Thyroid gland (tissue), 4 donors: ENCODE data around the gene GMPR. TPM values are rescaled to one million over a fixed set of nuclear protein-coding genes. Genes with fewer than 3 reads are reported as not detected.

ENCODE experiments used
- DNase-seq, 2 donors: peaks; one replicate each; pipeline ENCODE4 v3.0.0-alpha.2; 2019
- H3K27ac ChIP-seq, 3 donors: fragments of 200-600 bp; sonication (generic); 1 replicate in 2 of 3; 2 replicates in 1 of 3; pipeline ENCODE4 v1.5.1; 2016 to 2019; ENCODE audit warnings: mild to moderate bottlenecking in 1 of 3, moderate library complexity in 1 of 3
- H3K27me3 ChIP-seq: fragments of 200-600 bp; sonication (generic); one replicate; pipeline ENCODE4 v1.5.1; 2019
- H3K36me3 ChIP-seq, 2 donors: fragments of 200-600 bp; sonication (generic); one replicate each; pipeline ENCODE4 v1.5.1; 2016 to 2019
- H3K4me1 ChIP-seq, 2 donors: fragments of 200-600 bp; sonication (generic); one replicate each; pipeline ENCODE4 v1.5.1; 2017 to 2019
- H3K4me3 ChIP-seq, 3 donors: fragments of 200-600 bp; sonication (generic); replicated peaks in 1 of 3; 1 replicate in 2 of 3; 2 replicates in 1 of 3; pipeline ENCODE4 v1.5.1; 2016; ENCODE audit warnings: mild to moderate bottlenecking in 1 of 3
- H3K9me3 ChIP-seq: fragments of 200-600 bp; sonication (generic); one replicate; pipeline ENCODE4 v1.5.1; 2017
- CTCF ChIP-seq, 6 experiments: fragments of 200-600 bp in 3 of 6; fragments of 450-650 bp in 3 of 6; sonication (generic) in 3 of 6; IDR thresholded peaks; one replicate each; pipeline ENCODE4 v1.5.1; 2016 to 2019; ENCODE audit warnings: antibody characterized with exemption in 6 of 6, mild to moderate bottlenecking in 2 of 6, inconsistent platforms in 1 of 6, moderate library complexity in 1 of 6
- POLR2A ChIP-seq, 2 donors: fragments of 450-650 bp; IDR thresholded peaks; one replicate each; pipeline ENCODE4 v1.6.1; 2017; ENCODE audit warnings: antibody characterized with exemption in 2 of 2, mild to moderate bottlenecking in 2 of 2, moderate library complexity in 1 of 2
- whole genome bisulfite sequencing, 2 donors: methylation state at CpG; one replicate each; pipeline ENCODE4 v1.1.5; 2017; 5-methylcytosine and 5-hydroxymethylcytosine counted together
- intact Hi-C: fragments of 100-400 bp; cut with DNase I; formaldehyde crosslinking; loops from one replicate; pipeline ENCODE4 v1.15.1; 2023
- total RNA-seq, 4 donors: library from RNA; depleted of rRNA; stranded (reverse); fragments of >200 nt; gene quantifications; one replicate each; pipeline ENCODE4 v1.2.3, GENCODE V29; 2016

GMPR gene
- total RNA-seq, 4 donors from 2014 or later: 2.8 to 10.8 (median 3.3) TPM

DNA sequence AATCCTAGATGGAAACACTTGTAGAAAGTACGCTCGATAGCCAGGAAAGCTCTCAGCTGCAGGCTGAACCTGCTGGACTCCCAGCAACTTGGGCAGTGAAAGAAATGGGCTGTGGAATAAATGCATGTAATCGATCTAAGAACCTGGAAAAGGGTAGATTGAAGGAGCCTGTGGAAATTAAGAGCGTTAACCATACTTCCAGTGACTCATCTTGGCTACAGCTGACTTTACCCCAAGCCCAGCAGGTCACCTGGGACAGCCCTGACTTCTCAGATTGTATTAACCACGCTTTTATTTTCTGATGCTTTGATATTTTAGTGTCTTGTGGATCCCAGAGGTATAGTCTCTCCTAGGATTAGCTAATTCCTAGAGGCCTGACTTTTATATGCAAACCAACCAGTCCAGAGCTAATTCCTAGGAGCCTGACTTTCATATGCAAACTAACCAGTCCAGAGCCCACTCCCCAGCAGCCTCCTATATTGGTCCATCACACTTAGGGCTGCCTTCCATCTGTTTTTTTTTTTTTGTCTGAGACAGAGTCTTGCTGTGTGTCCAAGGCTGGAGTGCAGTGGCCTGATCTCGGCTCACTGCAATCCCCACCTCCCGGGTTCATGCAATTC is 86.3 kb downstream of the GMPR start:
- Histone ChIP-seq H3K27ac (no peak overlapping the region), H3K4me1 (peaks cover 10 to 17% of the 10 kb centered on the region in 2 donors), H3K4me3 (no peak overlapping the region), H3K36me3 (peaks cover 15 to 19% of the 10 kb centered on the region in 2 donors), H3K9me3 (no peaks in the 10 kb centered on the region), H3K27me3 (no peaks in the 10 kb centered on the region)
- WGBS, 2 donors: 90 to 95% methylated on average over 7 of the region's 7 CpGs
- intact Hi-C loops: loop anchor here (5.0 kb wide), 1 partner anchor 88 kb away; no protein-coding TSS in a partner anchor
- no peak for DNase-seq
- TF ChIP-seq CTCF (IDR thresholded peaks at IDR 0.05): no peak
- no peak for TF ChIP-seq POLR2A (IDR thresholded peaks at IDR 0.05)

DNA sequence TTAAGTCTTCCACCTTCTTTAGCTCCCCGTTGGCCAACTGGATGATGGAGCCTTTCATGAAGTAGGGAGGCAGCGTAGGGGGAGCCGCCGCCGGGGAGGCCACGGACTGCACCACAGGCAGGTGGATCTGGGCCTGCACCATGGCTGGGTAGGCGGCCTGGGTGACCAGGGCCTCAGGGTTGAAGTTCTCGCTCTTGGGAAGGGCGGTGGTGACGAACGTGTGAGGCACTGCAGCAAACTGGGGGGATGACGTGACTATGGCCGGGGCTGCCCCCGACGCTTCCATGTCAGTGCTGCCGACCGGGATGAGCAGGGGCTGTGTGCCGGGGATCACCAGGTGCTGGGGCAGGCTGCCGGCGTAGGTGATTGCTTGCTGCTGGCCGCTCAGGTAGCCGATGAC is 88.1 kb downstream of the GMPR start:
- H3K4me1 ChIP-seq: peaks cover 1 to 7% of the 10 kb centered on the region in 2 donors
- intact Hi-C loops: loop anchor here (5.0 kb wide), 1 partner anchor 86 kb away; no protein-coding TSS in a partner anchor
- H3K27ac ChIP-seq: no peak overlapping the region
- DNase-seq: no peak
- 97 to 99% methylated on average over 22 of the region's 22 CpGs for WGBS, 2 donors
- no peaks in the 10 kb centered on the region for H3K27me3 ChIP-seq
- H3K4me3 ChIP-seq: no peak overlapping the region
- TF ChIP-seq POLR2A (IDR thresholded peaks at IDR 0.05) (no peak), CTCF (IDR thresholded peaks at IDR 0.05) (no peak)
- H3K36me3 ChIP-seq: peaks cover 15 to 19% of the 10 kb centered on the region in 2 donors
- no peaks in the 10 kb centered on the region for H3K9me3 ChIP-seq

- Histone ChIP-seq H3K9me3 (no peaks in the 10 kb centered on the region), H3K36me3 (peaks cover 15 to 19% of the 10 kb centered on the region in 2 donors), H3K27ac (no peak overlapping the region), H3K4me1 (peaks cover 8 to 13% of the 10 kb centered on the region in 2 donors), H3K27me3 (no peaks in the 10 kb centered on the region), H3K4me3 (no peak overlapping the region)
- DNase-seq: no peak
- 94% methylated on average over 34 to 43 of the region's 43 CpGs for WGBS, 2 donors
- TF ChIP-seq CTCF (IDR thresholded peaks at IDR 0.05) (no peak), POLR2A (IDR thresholded peaks at IDR 0.05) (no peak)
- intact Hi-C loops: loop anchor here (5.0 kb wide), 1 partner anchor 85 kb away; no protein-coding TSS in a partner anchor
Measured at GRCh38 chr6:16326971-16327776, 88.8 kb downstream of the GMPR start.

- WGBS, 2 donors: 98% methylated on average over 27 to 34 of the region's 34 CpGs
- intact Hi-C loops: loop anchor here (5.0 kb wide), 1 partner anchor 84 kb away; no protein-coding TSS in a partner anchor
- TF ChIP-seq CTCF (IDR thresholded peaks at IDR 0.05): no peak
- no peak for TF ChIP-seq POLR2A (IDR thresholded peaks at IDR 0.05)
Measured at GRCh38 chr6:16327777-16328325, 89.5 kb downstream of the GMPR start.

More at GRCh38 chr6:16327777-16328325, 89.5 kb downstream of the GMPR start:
- Histone ChIP-seq H3K9me3 (no peaks in the 10 kb centered on the region), H3K27ac (no peak overlapping the region), H3K4me1 (peaks cover 12 to 20% of the 10 kb centered on the region in 2 donors), H3K4me3 (no peak overlapping the region), H3K36me3 (peaks cover 15 to 19% of the 10 kb centered on the region in 2 donors), H3K27me3 (no peaks in the 10 kb centered on the region)
- no peak for DNase-seq
